Ramos (cell line): ENCODE data around the gene METTL23.
"Not testable (repeated sequence)": the region's sequence is repeated elsewhere in the genome, so short reads cannot be mapped to it uniquely, and the experiment has no call there.

Experiments used
- in situ Hi-C: fragments of 300-500 bp; cut with MboI; formaldehyde crosslinking; loops from one replicate; pipeline ENCODE4 v1.14.3; 2022; ENCODE audit warnings: low sequenced_read_pairs; ENCODE audit not compliant: unreplicated experiment

Gene METTL23

GRCh38 chr17:76710863-76711611, 15.6 kb upstream of the METTL23 start, which contains the start of gene MXRA7:
TSS of gene MXRA7 (minus strand) at chr17:76710965. CDS start at chr17:76710946, 19 bp downstream.
- in situ Hi-C loops, result no loop called here

GRCh38 chr17:76712321-76712720, 14.3 kb upstream of the METTL23 start:
- in situ Hi-C loops, result not testable (repeated sequence)

DNA sequence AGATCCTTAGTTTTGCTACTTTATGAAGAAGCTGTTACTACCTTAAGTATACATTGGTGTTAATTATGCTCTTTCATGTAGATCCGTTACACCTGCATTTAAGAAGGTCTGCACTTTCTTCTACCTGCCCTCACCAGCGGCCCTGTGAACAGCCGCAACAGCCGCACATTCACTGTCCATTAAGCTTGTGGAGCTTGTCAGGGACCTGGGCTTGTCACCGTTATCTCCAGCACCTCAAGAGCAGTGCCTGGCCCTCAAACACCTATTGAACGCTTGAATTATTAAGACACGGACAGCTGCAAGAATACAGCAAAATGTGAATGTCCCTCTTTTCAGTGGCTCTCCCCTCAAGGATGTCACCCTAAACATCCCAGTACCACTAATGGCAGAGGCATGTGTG, 12.9 kb upstream of the METTL23 start:
- in situ Hi-C loops, result no loop called here

DNA sequence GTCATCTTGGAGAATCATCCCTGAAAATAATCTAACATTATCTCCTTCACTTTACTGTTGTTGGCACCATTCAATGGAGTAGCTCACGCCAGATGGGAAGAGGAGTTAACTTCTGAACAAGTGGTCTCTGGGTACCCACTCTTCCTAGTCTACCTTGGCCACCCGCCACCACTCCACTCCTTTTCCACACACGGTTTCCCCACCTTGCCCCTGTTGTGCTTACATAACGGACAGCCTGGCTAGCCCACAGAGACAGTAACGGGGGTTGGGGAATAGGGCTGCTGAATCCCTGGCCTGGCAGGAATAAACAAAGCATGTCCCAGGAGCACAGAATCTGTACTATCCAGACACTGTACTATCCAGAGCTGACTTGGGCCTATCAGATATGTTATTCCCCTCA, 12.3 kb upstream of the METTL23 start:
- in situ Hi-C loops, result no loop called here

- in situ Hi-C loops, result no loop called here
Observed at GRCh38 chr17:76714822-76715495, 11.7 kb upstream of the METTL23 start.

DNA sequence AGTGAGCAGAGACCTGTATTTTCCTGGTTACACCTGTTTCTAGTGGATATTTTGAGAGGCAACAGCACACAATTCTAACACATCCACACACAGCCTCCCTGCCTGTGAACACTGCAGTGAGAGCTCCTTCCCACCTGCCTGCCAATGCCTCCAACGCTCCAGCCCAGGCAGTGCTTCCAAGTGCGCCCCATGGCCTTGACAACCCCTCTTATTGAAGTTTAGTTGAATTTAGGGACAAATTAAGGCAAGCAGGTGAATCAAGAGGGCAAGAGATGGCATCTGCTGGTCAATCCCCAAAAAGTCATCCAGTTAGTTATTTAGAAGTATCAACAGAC, 11.2 kb upstream of the METTL23 start:
- in situ Hi-C loops, result no loop called here

- in situ Hi-C loops, result no loop called here
Observed at GRCh38 chr17:76716146-76716838, 10.3 kb upstream of the METTL23 start.

- in situ Hi-C loops, result no loop called here
Observed at GRCh38 chr17:76716839-76717215, 9.8 kb upstream of the METTL23 start.

- in situ Hi-C loops, result no loop called here
Observed at GRCh38 chr17:76718516-76718915, 8.1 kb upstream of the METTL23 start.

DNA sequence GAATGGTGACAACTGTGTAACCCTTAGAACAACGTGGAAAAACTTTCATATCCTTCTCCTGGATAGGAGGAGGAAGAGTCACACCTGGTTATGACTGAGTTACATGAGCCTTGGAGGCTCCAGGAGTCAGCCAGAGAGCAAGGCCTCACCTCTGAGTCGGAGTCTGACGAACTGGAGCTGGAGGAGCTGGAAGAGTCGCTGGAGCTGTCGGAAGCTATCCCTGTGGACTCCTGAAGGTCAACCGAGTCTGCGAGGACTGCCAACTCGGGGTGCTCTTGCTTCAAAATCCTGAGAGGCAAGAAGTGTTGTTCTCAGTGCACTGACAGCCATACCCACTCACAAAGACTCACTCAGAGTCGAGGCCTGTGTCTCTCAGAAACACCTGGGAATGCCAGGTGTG, 6.4 kb upstream of the METTL23 start:
- in situ Hi-C loops, result no loop called here

DNA sequence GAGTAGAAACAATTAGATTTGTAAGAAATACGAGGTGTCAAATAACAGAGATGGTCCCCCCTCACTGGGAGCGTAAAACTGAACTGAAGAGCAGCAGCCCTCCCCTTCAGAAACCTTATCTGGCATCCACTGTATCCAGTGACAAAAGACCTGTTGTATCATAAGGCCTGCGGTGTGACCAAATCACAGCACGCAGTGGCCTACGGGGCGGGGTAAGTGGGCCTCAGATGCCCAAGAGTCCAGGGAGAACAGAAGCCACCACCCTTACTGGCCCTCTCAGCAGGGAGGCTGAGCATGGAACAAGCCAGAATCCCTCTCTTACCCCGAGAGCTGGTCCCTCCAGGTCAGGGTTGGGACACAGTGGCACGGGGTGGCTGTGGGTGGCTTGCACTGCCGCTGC, 5.7 kb upstream of the METTL23 start:
- in situ Hi-C loops, result no loop called here

DNA sequence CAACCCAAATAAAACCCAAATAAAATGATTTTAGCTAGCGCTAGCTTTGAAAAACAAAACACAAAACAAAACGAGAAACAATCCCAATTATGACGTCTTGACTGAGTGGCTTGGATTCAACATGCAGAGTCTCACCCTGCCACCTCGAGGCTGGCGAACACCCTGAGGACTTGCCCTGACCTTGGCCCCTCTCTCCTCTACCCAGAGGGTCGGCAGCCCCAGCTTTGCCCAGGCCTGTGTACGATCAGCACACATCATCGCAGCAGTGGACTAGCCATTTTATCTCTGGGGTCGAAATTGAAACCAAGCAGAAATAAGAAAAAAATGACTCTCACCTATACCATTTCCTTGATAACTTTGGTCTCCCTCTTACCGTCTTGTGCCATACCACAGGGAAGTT, 5.2 kb upstream of the METTL23 start:
- in situ Hi-C loops, result no loop called here

GRCh38 chr17:76722279-76722678, 4.4 kb upstream of the METTL23 start:
- in situ Hi-C loops, result no loop called here

DNA sequence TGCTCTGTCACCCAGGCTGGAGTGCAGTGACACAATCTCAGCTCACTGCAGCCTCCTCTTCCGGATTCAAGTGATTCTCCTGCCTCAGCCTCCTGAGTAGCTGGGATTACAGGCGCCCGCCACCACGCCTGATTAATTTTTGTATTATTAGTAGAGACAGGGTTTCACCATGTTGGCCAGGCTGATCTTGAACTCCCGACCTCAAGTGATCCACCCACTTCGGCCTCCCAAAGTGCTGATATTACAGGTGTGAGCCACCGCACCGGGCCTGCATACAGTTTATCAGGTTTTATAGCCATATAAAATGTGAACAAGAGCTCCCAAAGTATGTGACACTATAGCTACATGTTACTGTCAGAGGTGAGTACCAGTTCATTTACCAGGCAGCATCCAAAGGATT, 3.7 kb upstream of the METTL23 start:
- in situ Hi-C loops, result not testable (repeated sequence)

DNA sequence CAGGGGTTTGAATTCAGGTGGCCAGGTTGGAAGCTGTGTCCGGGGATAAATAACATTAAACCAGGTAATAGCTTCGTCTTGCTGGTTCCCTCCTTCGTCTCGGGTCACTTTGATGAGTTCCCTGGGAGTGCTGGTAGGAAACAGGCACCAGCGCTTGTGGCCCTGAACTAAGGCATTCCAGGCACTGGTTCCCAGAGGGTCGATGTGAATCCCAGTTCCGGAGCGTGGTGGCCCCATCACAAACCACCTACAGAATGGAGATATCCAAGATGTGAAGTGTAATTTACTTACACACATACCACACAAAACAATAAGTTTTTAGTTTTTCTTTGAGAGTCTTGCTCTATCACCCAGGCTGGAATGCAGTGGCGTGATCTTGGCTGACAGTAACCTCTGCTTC, 2.8 kb upstream of the METTL23 start:
- in situ Hi-C loops, result no loop called here

DNA sequence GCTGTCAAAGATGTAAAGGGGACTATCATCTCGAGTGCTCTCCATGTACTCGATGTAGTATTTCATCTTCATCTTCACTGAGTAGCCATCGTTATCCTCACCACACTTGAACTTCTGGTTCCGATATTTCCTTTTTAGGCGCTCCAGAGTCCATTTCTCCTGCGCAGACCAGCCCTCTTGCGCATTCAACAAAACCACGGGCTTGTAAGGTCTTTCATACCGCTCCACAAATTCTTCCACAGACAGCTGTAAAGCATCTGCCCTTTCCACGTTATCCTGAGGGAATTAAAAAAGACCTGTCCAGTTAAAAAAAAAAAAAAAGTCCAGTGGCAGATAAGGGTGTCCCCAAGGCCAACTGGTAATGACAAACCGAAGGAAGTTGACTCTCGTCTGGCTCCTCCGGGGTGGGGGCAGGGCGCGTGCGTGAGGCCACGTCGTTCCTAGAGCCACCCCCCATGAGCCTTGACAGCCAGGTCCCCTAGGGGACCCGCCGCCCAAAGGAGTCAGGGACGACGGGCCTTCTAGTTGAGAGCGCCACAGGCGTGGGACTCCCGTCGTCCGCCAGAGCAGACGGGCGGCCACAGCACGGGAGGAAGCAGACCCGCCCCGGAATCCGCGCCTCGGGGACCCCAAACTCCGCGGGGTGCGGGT, 934 bp upstream of the METTL23 start:
- in situ Hi-C loops, result no loop called here

- in situ Hi-C loops, result no loop called here
Observed at GRCh38 chr17:76726231-76726775, 336 bp upstream of the METTL23 start, which contains the start of gene JMJD6. TSS of gene JMJD6 (minus strand) at chr17:76726606. CDS start at chr17:76726475, 131 bp downstream.

DNA sequence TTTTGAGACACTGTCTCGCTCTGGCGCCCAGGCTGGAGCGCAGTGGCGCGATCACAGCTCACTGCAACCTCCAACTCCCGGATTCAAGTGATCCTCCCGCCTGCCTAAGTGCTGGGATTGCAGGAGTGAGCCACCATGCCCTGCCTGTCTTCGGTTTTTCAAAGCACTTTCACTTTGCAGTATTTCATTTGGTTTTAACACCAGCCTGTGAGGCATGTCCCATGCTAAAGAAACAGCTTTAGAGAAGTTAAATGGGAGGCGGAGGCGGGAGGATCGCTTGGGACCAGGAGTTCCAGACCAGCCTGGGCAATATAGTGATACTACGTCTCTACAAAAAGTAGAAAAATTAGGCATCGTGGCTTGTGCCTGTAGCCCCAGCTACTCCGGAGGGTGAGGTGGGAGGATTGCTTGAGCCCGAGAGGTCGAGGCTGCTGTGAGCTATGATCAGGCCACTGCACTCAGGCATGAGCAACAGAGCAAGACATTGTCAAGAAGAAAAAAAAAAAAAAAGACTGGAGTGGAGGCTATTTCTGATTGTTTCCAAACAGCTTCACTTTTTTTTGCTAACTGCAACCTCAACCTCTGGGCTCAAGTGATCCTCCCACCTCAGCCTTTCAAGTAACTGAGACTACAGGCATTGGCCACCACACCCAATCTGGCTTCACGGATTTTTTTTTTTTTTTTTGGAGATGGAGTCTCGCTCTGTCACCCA, 1.3 kb downstream of the METTL23 start:
- in situ Hi-C loops, result no loop called here

GRCh38 chr17:76731800-76732733, 5.4 kb downstream of the METTL23 start:
- in situ Hi-C loops, result not testable (repeated sequence)
